Erythroblast (primary cell): ENCODE data around the gene ANO9.

Experiments
- GATA1 ChIP-seq: IDR thresholded peaks from 2 replicates; pipeline ENCODE4 v1.6.1; 2011; ENCODE audit warnings: low read depth, mild to moderate bottlenecking, control low read depth, low read length, moderate library complexity
- POLR2A ChIP-seq: IDR thresholded peaks from 2 replicates; pipeline ENCODE4 v1.6.1; 2011; ENCODE audit warnings: mild to moderate bottlenecking, low read length

DNA sequence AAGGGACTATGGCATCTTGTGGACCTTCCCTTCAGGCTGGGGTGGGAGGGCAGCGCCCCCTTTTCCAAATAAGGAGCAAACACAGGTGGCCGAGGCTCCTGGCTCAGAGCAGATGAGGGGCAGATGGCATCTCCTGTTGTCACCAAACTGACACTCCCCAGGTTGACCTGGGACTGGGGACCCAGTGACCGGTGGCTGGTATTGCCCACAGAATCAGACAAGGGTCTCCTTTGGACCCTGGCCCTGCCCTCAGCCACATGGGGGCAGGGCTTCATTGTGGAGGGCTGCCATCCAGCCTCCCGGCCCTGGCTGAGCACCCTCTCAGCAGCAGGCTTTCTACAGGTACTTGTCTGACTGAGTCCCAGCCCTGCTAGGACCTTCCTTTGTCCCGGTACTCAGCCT is 26.2 kb downstream of the ANO9 start:
- TF ChIP-seq POLR2A (no peak), GATA1 (no peak)
